IMR-90 (cell line): ENCODE results near the gene FIGLA. TPM values are rescaled to one million over a fixed set of nuclear protein-coding genes. Genes with fewer than 3 reads are reported as not detected.

Experiments used
- ATAC-seq: fragments of 200-7000 bp; cut with Tn5 transposase; 2 replicates; pipeline ENCODE4 v1.9.1; 2020; ENCODE audit warnings: low read depth, mild to moderate bottlenecking, moderate library complexity
- BruUV-seq: library from RNA; stranded (reverse); fragments of 400-500 nt; replicated peaks from 2 replicates; lab custom pipeline; 2021; lab: Mats Ljungman, UMichigan
- CTCF ChIA-PET: fragments of 300-600 bp; formaldehyde crosslinking; extraction: SDS; loops from one replicate; lab custom pipeline; 2021; ENCODE audit warnings: antibody characterized with exemption; lab: Yijun Ruan, JAX
- POLR2A ChIA-PET: fragments of 300-600 bp; sonication (Branson Sonifier 250); formaldehyde crosslinking; loops from one replicate; lab custom pipeline; 2022; ENCODE audit warnings: antibody characterized with exemption; ENCODE audit not compliant: unreplicated experiment; lab: Charles Lee
- DNase-seq: peaks from one replicate; pipeline ENCODE4 v3.0.0; 2013
- H2AFZ ChIP-seq: replicated peaks from 2 replicates; pipeline ENCODE3; 2013; ENCODE audit warnings: low read length, mild to moderate bottlenecking; ENCODE audit not compliant: poor library complexity
- H2AK5ac ChIP-seq: 2 replicates; pipeline ENCODE4 v1.6.1; 2013; ENCODE audit warnings: low read depth, low read length, inconsistent platforms
- H2AK9ac ChIP-seq: replicated peaks from 2 replicates; pipeline ENCODE3; 2013; ENCODE audit warnings: mild to moderate bottlenecking, low read depth, low read length, moderate library complexity; ENCODE audit not compliant: poor library complexity
- H2BK120ac ChIP-seq: 2 replicates; pipeline ENCODE4 v1.6.1; 2013; ENCODE audit warnings: low read depth, low read length, inconsistent platforms
- H2BK15ac ChIP-seq: 3 replicates; pipeline ENCODE4 v1.6.1; 2013; ENCODE audit warnings: low read depth, low read length, inconsistent platforms
- H2BK20ac ChIP-seq: 2 replicates; pipeline ENCODE4 v1.6.1; 2013; ENCODE audit warnings: low read depth, mild to moderate bottlenecking, inconsistent platforms, low read length, moderate library complexity
- H2BK5ac ChIP-seq: 2 replicates; pipeline ENCODE4 v1.6.1; 2013; ENCODE audit warnings: mild to moderate bottlenecking, low read depth, low read length, inconsistent platforms; ENCODE audit not compliant: poor library complexity, severe bottlenecking
- H3K14ac ChIP-seq: replicated peaks from 2 replicates; pipeline ENCODE4 v1.6.1; 2013; ENCODE audit warnings: low read depth, low read length, inconsistent platforms
- H3K18ac ChIP-seq: 2 replicates; pipeline ENCODE4 v1.6.1; 2013; ENCODE audit warnings: low read depth, low read length, control low read depth
- H3K23ac ChIP-seq: 2 replicates; pipeline ENCODE4 v1.6.1; 2013; ENCODE audit warnings: low read depth, low read length, inconsistent platforms
- H3K27ac ChIP-seq: 2 replicates; pipeline ENCODE4 v1.5.1; 2013; ENCODE audit warnings: mild to moderate bottlenecking, control low read depth, low read length; ENCODE audit not compliant: insufficient read depth
- H3K27me3 ChIP-seq: 2 replicates; pipeline ENCODE4 v1.6.1; 2013; ENCODE audit warnings: low read length; ENCODE audit not compliant: control insufficient read depth, insufficient read depth
- H3K36me3 ChIP-seq: 2 replicates; pipeline ENCODE4 v1.6.1; 2013; ENCODE audit warnings: low read length, mixed read lengths; ENCODE audit not compliant: control insufficient read depth, insufficient read depth
- H3K4ac ChIP-seq: 2 replicates; pipeline ENCODE4 v1.6.1; 2013; ENCODE audit warnings: low read depth, low read length, inconsistent platforms
- H3K4me1 ChIP-seq: 2 replicates; pipeline ENCODE4 v1.6.1; 2013; ENCODE audit warnings: low read length, mixed read lengths; ENCODE audit not compliant: control insufficient read depth, insufficient read depth
- H3K4me2 ChIP-seq: 2 replicates; pipeline ENCODE4 v1.6.1; 2013; ENCODE audit warnings: low read depth, mild to moderate bottlenecking, control low read depth, low read length, moderate library complexity
- H3K4me3 ChIP-seq: 2 replicates; pipeline ENCODE4 v1.5.1; 2013; ENCODE audit warnings: low read depth, mild to moderate bottlenecking, control low read depth, low read length, moderate library complexity; ENCODE audit not compliant: insufficient read depth
- H3K56ac ChIP-seq: 2 replicates; pipeline ENCODE4 v1.6.1; 2013; ENCODE audit warnings: low read length, inconsistent platforms; ENCODE audit not compliant: insufficient read depth; ENCODE audit errors: extremely low read depth
- H3K79me1 ChIP-seq, 2 experiments: 2 replicates each; pipeline ENCODE4 v1.6.1; 2013; ENCODE audit warnings: low read length in 2 of 2, inconsistent platforms in 1 of 2, low read depth in 1 of 2
- H3K9ac ChIP-seq: 2 replicates; pipeline ENCODE4 v1.6.1; 2013; ENCODE audit warnings: low read depth, low read length, control low read depth
- H3K9me1 ChIP-seq: 2 replicates; pipeline ENCODE4 v1.6.1; 2013; ENCODE audit warnings: low read length, inconsistent platforms; ENCODE audit not compliant: insufficient read depth
- H3K9me3 ChIP-seq: 2 replicates; pipeline ENCODE4 v1.6.1; 2013; ENCODE audit warnings: low read length; ENCODE audit not compliant: control insufficient read depth, insufficient read depth
- H4K20me1 ChIP-seq: 2 replicates; pipeline ENCODE4 v1.6.1; 2013; ENCODE audit warnings: low read length, inconsistent platforms; ENCODE audit not compliant: insufficient read depth
- H4K5ac ChIP-seq: 2 replicates; pipeline ENCODE4 v1.6.1; 2013; ENCODE audit warnings: mild to moderate bottlenecking, low read depth, low read length, control low read depth
- H4K8ac ChIP-seq, 2 experiments: 2 replicates each; pipeline ENCODE4 v1.6.1; 2013; ENCODE audit warnings: low read depth in 2 of 2, low read length in 2 of 2, control low read depth in 1 of 2, inconsistent platforms in 1 of 2
- H4K91ac ChIP-seq: 2 replicates; pipeline ENCODE4 v1.6.1; 2013; ENCODE audit warnings: low read depth, low read length, inconsistent platforms; ENCODE audit not compliant: insufficient read depth
- BHLHE40 ChIP-seq: fragments of 150-350 bp; IDR thresholded peaks from 2 replicates; pipeline ENCODE4 v1.6.1; 2016; ENCODE audit warnings: mild to moderate bottlenecking, low read depth, low read length
- CHD1 ChIP-seq: IDR thresholded peaks from 2 replicates; pipeline ENCODE4 v1.6.1; 2012; ENCODE audit warnings: low read depth, low read length, improper control_type of control experiment
- FOS ChIP-seq: fragments of 150-350 bp; IDR thresholded peaks from 2 replicates; pipeline ENCODE4 v1.6.1; 2016; ENCODE audit warnings: low read depth, low read length
- MAFK ChIP-seq: IDR thresholded peaks from 2 replicates; pipeline ENCODE4 v1.6.1; 2012; ENCODE audit warnings: low read depth, low read length, improper control_type of control experiment
- MAZ ChIP-seq: IDR thresholded peaks from 2 replicates; pipeline ENCODE4 v1.6.1; 2012; ENCODE audit warnings: low read depth, mild to moderate bottlenecking, low read length, improper control_type of control experiment, moderate library complexity, borderline replicate concordance
- MXI1 ChIP-seq: IDR thresholded peaks from 2 replicates; pipeline ENCODE4 v1.6.1; 2012; ENCODE audit warnings: low read depth, mild to moderate bottlenecking, low read length, moderate library complexity, borderline replicate concordance
- RAD21 ChIP-seq: IDR thresholded peaks from 2 replicates; pipeline ENCODE4 v1.6.1; 2012; ENCODE audit warnings: low read length, improper control_type of control experiment
- RCOR1 ChIP-seq: IDR thresholded peaks from 2 replicates; pipeline ENCODE4 v1.6.1; 2012; ENCODE audit warnings: mild to moderate bottlenecking, low read length, improper control_type of control experiment; ENCODE audit not compliant: insufficient replicate concordance
- RFX5 ChIP-seq: IDR thresholded peaks from 2 replicates; pipeline ENCODE4 v1.8.0; 2012; ENCODE audit warnings: low read depth, mild to moderate bottlenecking, low read length, moderate library complexity
- WGBS, 2 experiments: methylation state at CpG; one replicate each; pipeline versions ENCODE4 v1.1.5 to v1.1.7; 2013; ENCODE audit warnings: missing lambda C conversion rate in 2 of 2; ENCODE audit not compliant: insufficient read length in 1 of 2; ENCODE audit errors: extremely low coverage in 2 of 2; 5-methylcytosine and 5-hydroxymethylcytosine counted together
- dilution Hi-C: fragments of 300-500 bp; cut with HindIII; formaldehyde crosslinking; loops from one replicate; pipeline ENCODE4 v1.14.3; 2018; ENCODE audit warnings: low sequenced_read_pairs; ENCODE audit not compliant: unreplicated experiment
- in situ Hi-C: fragments of 300-500 bp; cut with MboI; formaldehyde crosslinking; loops from 3 replicates; pipeline ENCODE4 v1.14.3; 2019; ENCODE audit warnings: low sequenced_read_pairs, inconsistent platforms, mixed read lengths
- intact Hi-C: fragments of 100-400 bp; cut with micrococcal nuclease; formaldehyde crosslinking; loops from 2 replicates; pipeline ENCODE4 v1.10.0; 2022
- polyA plus RNA-seq, 3 experiments: library from polyadenylated mRNA; depleted of rRNA; stranded (reverse); fragments of >200 nt; gene quantifications; 2 replicates each; pipeline ENCODE4 v1.2.3, GENCODE V29; 2012; ENCODE audit warnings: low replicate concordance in 1 of 3
- total RNA-seq: library from RNA; depleted of rRNA; stranded (reverse); fragments of >200 nt; gene quantifications from 2 replicates; pipeline ENCODE4 v1.2.3, GENCODE V29; 2012
- TF ChIP-seq, protein P1 (sequence below): fragments of 150-350 bp; IDR thresholded peaks from 2 replicates; pipeline ENCODE4 v1.6.1; 2017; ENCODE audit warnings: mild to moderate bottlenecking, antibody characterized with exemption, low read length, low read depth

FIGLA gene
- total and polyA plus RNA-seq, 2 of the 4 experiments (the other 2 are of a cell fraction): not detected

GRCh38 chr2:70828115-70828514 lies 37.7 kb upstream of the FIGLA start:
- Histone ChIP-seq H3K9ac (no peak overlapping the region), H3K4me3 (no peak overlapping the region), H3K23ac (no peak overlapping the region), H2AK5ac (no peak overlapping the region), H4K91ac (no peak overlapping the region), H3K18ac (no peak overlapping the region), H4K8ac (no peak overlapping the region), H2BK120ac (no peak overlapping the region), H3K4me1 (no peaks in the 10 kb centered on the region), H3K79me1 (no peaks in the 10 kb centered on the region), H3K36me3 (no peaks in the 10 kb centered on the region), H2AFZ (no peak overlapping the region), H3K4ac (no peak overlapping the region), H4K5ac (no peak overlapping the region), H3K4me2 (no peak overlapping the region), H3K14ac (no peak overlapping the region), H2BK20ac (no peak overlapping the region), H2AK9ac (no peak overlapping the region), H3K9me3 (no peaks in the 10 kb centered on the region), H2BK5ac (no peak overlapping the region), H3K9me1 (no peaks in the 10 kb centered on the region), H3K27me3 (peaks cover 14% of the 10 kb centered on the region), H2BK15ac (no peak overlapping the region), H3K27ac (no peak overlapping the region), H4K20me1 (no peaks in the 10 kb centered on the region), H3K56ac (no peak overlapping the region)
- no peak for TF ChIP-seq BHLHE40
- TF ChIP-seq, protein P1, sequence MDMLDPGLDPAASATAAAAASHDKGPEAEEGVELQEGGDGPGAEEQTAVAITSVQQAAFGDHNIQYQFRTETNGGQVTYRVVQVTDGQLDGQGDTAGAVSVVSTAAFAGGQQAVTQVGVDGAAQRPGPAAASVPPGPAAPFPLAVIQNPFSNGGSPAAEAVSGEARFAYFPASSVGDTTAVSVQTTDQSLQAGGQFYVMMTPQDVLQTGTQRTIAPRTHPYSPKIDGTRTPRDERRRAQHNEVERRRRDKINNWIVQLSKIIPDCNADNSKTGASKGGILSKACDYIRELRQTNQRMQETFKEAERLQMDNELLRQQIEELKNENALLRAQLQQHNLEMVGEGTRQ: no peak
- no peak for TF ChIP-seq CHD1
- TF ChIP-seq RFX5: no peak
- no peak for TF ChIP-seq FOS
- TF ChIP-seq RCOR1: no peak
- TF ChIP-seq MAFK: no peak
- TF ChIP-seq MAZ: no peak
- no peak for TF ChIP-seq RAD21
- no peak for TF ChIP-seq MXI1
- dilution Hi-C loops (no loop called here), intact Hi-C loops (no loop called here), in situ Hi-C loops (no loop called here)
- ATAC-seq (no peak), DNase-seq (no peak)
- BruUV-seq: no TSS peak
- CTCF ChIA-PET: interaction anchor here (0.6 kb wide), 1 partner anchor 967 kb away, joined by 3 read pairs; no protein-coding TSS in a partner anchor
- 60% methylated on average over 1 of the region's 5 CpGs; no CpG with 5 or more reads in 1 of the 2 experiments for WGBS, 2 experiments
- POLR2A ChIA-PET: no interaction called here
